PC-9 (cell line): ENCODE data around the gene SCUBE2.

Source experiments
- EZH2 ChIP-seq: fragments of 200-600 bp; sonication (generic); IDR thresholded peaks from 2 replicates; pipeline ENCODE4 v1.8.0; 2017; ENCODE audit warnings: antibody characterized with exemption, low read depth
- TF ChIP-seq, protein P1 (sequence below): fragments of 200-600 bp; sonication (generic); conservative IDR thresholded peaks from 2 replicates; pipeline ENCODE4 v1.6.1; 2017; ENCODE audit warnings: mixed run types, antibody characterized with exemption, mild to moderate bottlenecking, moderate library complexity

DNA sequence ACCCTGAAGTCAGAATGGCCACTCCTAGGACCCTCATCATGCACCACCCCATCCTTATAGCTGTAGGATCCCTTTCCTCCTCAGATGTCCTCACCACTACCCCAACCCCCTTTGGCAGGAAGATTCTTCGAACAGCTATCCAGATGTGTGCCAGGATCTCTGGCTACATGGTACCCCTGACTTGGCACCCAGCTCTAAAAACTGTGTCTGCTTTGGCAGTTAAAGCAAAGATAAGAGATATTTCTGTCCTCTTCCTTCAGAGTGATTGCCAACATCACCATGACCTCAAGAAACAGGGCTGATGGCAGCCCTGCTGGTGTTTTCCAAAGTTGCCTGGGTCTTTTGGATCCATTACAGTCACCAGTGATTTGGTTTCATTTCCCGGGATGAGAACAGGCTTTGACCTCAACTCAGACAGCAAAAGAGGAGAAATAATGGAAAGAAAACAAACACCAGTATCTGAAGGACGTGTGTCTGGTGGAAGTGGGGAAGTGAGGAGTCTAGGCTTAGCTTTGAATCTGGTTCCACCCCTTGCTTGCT lies 83.3 kb downstream of the SCUBE2 start:
- TF ChIP-seq, protein P1, sequence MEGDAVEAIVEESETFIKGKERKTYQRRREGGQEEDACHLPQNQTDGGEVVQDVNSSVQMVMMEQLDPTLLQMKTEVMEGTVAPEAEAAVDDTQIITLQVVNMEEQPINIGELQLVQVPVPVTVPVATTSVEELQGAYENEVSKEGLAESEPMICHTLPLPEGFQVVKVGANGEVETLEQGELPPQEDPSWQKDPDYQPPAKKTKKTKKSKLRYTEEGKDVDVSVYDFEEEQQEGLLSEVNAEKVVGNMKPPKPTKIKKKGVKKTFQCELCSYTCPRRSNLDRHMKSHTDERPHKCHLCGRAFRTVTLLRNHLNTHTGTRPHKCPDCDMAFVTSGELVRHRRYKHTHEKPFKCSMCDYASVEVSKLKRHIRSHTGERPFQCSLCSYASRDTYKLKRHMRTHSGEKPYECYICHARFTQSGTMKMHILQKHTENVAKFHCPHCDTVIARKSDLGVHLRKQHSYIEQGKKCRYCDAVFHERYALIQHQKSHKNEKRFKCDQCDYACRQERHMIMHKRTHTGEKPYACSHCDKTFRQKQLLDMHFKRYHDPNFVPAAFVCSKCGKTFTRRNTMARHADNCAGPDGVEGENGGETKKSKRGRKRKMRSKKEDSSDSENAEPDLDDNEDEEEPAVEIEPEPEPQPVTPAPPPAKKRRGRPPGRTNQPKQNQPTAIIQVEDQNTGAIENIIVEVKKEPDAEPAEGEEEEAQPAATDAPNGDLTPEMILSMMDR: no peak
- TF ChIP-seq EZH2: no peak
